Lower leg skin (tissue), 3 donors: Measurements from ENCODE around the gene CTAGE9.

Source experiments
- CTCF ChIP-seq, 3 donors: fragments of 450-650 bp; IDR thresholded peaks; one replicate each; pipeline ENCODE4 v1.5.1; 2016; ENCODE audit warnings: antibody characterized with exemption in 3 of 3, mild to moderate bottlenecking in 3 of 3, moderate library complexity in 2 of 3
- POLR2A ChIP-seq, 2 donors: fragments of 450-650 bp; IDR thresholded peaks; one replicate each; pipeline ENCODE4 v1.6.1; 2016 to 2017; ENCODE audit warnings: antibody characterized with exemption in 2 of 2, mild to moderate bottlenecking in 1 of 2, moderate library complexity in 1 of 2

GRCh38 chr6:131740161-131740560, 29.3 kb upstream of the CTAGE9 start:
- TF ChIP-seq CTCF (IDR thresholded peaks at IDR 0.05) = no peak
- no peak for TF ChIP-seq POLR2A (IDR thresholded peaks at IDR 0.05)
